PC-3 (cell line): Measurements from ENCODE around the gene TMEM176A. TPM values are rescaled to one million over a fixed set of nuclear protein-coding genes. Genes with fewer than 3 reads are reported as not detected.

ENCODE experiments used
- ATAC-seq: fragments of 200-7000 bp; cut with Tn5 transposase; 2 replicates; pipeline ENCODE4 v1.9.1; 2020; ENCODE audit warnings: mild to moderate bottlenecking, moderate library complexity
- Bru-seq: library from RNA; stranded (reverse); fragments of 400-500 nt; gene quantifications from one replicate; lab custom pipeline; 2021; lab: Mats Ljungman, UMichigan
- BruChase-seq, 2 experiments: library from RNA; stranded (reverse); fragments of 400-500 nt; gene quantifications; one replicate each; lab custom pipeline; 2021; lab: Mats Ljungman, UMichigan
- BruUV-seq: library from RNA; stranded (reverse); fragments of 400-500 nt; replicated peaks from 2 replicates; lab custom pipeline; 2021; lab: Mats Ljungman, UMichigan
- CTCF ChIA-PET: fragments of 300-600 bp; sonication (Branson Sonifier 250); formaldehyde crosslinking; loops from one replicate; lab custom pipeline; 2022; ENCODE audit warnings: antibody characterized with exemption; lab: Charles Lee
- POLR2A ChIA-PET: fragments of 300-600 bp; sonication (Branson Sonifier 250); formaldehyde crosslinking; loops from one replicate; lab custom pipeline; 2022; ENCODE audit warnings: antibody characterized with exemption; ENCODE audit not compliant: unreplicated experiment; lab: Charles Lee
- DNase-seq: peaks from one replicate; pipeline ENCODE4 v3.0.0-alpha.2; 2015
- H2AFZ ChIP-seq: fragments of 300-600 bp; sonication (generic); 2 replicates; pipeline ENCODE4 v1.6.0; 2016; ENCODE audit warnings: antibody characterized with exemption, low read length
- H3F3A ChIP-seq: fragments of 300-600 bp; sonication (generic); one replicate; pipeline ENCODE4 v1.6.0; 2017; ENCODE audit warnings: antibody characterized with exemption, low read length, control low read depth, mild to moderate bottlenecking; ENCODE audit not compliant: unreplicated experiment
- H3K27ac ChIP-seq: fragments of 300-600 bp; sonication (generic); 2 replicates; pipeline ENCODE4 v1.5.1; 2016; ENCODE audit warnings: mild to moderate bottlenecking, low read length
- H3K27me3 ChIP-seq: fragments of 300-600 bp; sonication (generic); 2 replicates; pipeline ENCODE4 v1.6.1; 2016; ENCODE audit warnings: low read length, mixed read lengths
- H3K36me3 ChIP-seq: fragments of 300-600 bp; sonication (generic); 2 replicates; pipeline ENCODE4 v1.6.1; 2016; ENCODE audit warnings: low read depth, mixed run types, low read length, mixed read lengths
- H3K4me1 ChIP-seq: fragments of 300-600 bp; sonication (generic); 2 replicates; pipeline ENCODE4 v1.5.1; 2016; ENCODE audit warnings: low read length; ENCODE audit not compliant: insufficient read depth
- H3K4me2 ChIP-seq: fragments of 300-600 bp; sonication (generic); 2 replicates; pipeline ENCODE4 v1.6.0; 2016; ENCODE audit warnings: low read length
- H3K4me3 ChIP-seq: fragments of 300-600 bp; sonication (generic); 2 replicates; pipeline ENCODE4 v1.5.1; 2016; ENCODE audit warnings: mild to moderate bottlenecking, low read length, mixed read lengths
- H3K79me2 ChIP-seq: fragments of 300-600 bp; sonication (generic); 2 replicates; pipeline ENCODE4 v1.6.1; 2017; ENCODE audit warnings: low read length, mixed read lengths
- H3K9ac ChIP-seq: fragments of 300-600 bp; sonication (generic); 2 replicates; pipeline ENCODE4 v1.6.0; 2016; ENCODE audit warnings: mild to moderate bottlenecking, low read length
- H3K9me2 ChIP-seq: fragments of 300-600 bp; sonication (generic); replicated peaks from 2 replicates; pipeline ENCODE4 v1.6.1; 2016; ENCODE audit warnings: mixed run types, low read length, mixed read lengths
- H3K9me3 ChIP-seq: fragments of 300-600 bp; sonication (generic); 2 replicates; pipeline ENCODE4 v1.6.1; 2016; ENCODE audit warnings: low read length, mixed read lengths
- H4K20me1 ChIP-seq: fragments of 300-600 bp; sonication (generic); 2 replicates; pipeline ENCODE4 v1.6.1; 2016; ENCODE audit warnings: low read length, mixed read lengths
- CTCF ChIP-seq: fragments of 300-600 bp; sonication (generic); conservative IDR thresholded peaks from 2 replicates; pipeline ENCODE4 v1.5.1; 2017; ENCODE audit warnings: antibody characterized with exemption, low read depth, mild to moderate bottlenecking, low read length
- EZH2 ChIP-seq: fragments of 300-600 bp; sonication (generic); IDR thresholded peaks from one replicate; pipeline ENCODE4 v1.6.1; 2017; ENCODE audit warnings: antibody characterized with exemption, mild to moderate bottlenecking, low read length; ENCODE audit not compliant: unreplicated experiment
- EZH2phosphoT487 ChIP-seq: fragments of 300-600 bp; sonication (generic); IDR thresholded peaks from 2 replicates; pipeline ENCODE4 v1.6.1; 2018; ENCODE audit warnings: mild to moderate bottlenecking, antibody characterized with exemption, low read length, borderline replicate concordance
- intact Hi-C: fragments of 100-400 bp; cut with micrococcal nuclease; formaldehyde crosslinking; loops from 2 replicates; pipeline ENCODE4 v1.9.0; 2023
- long read RNA-seq: library from polyadenylated mRNA; unstranded; transcript quantifications from one replicate; pipeline ENCODE4 v2.0.0, GENCODE V29; 2021; ENCODE audit not compliant: unreplicated experiment
- total RNA-seq: library from RNA; depleted of rRNA; stranded (reverse); fragments of >200 nt; gene quantifications from 2 replicates; pipeline ENCODE4 v1.2.3, GENCODE V29; 2014; rRNA removed

The TMEM176A gene, protein sequence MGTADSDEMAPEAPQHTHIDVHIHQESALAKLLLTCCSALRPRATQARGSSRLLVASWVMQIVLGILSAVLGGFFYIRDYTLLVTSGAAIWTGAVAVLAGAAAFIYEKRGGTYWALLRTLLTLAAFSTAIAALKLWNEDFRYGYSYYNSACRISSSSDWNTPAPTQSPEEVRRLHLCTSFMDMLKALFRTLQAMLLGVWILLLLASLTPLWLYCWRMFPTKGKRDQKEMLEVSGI
- not detected in 2 replicates for total RNA-seq
- not detected for Bru-seq, nascent RNA
- not detected for BruChase-seq, experiment 1, labeled RNA remaining after a 6-hour chase
- BruChase-seq, experiment 2, labeled RNA remaining after a 2-hour chase, result not detected
- long read RNA-seq, result 0 reads

DNA sequence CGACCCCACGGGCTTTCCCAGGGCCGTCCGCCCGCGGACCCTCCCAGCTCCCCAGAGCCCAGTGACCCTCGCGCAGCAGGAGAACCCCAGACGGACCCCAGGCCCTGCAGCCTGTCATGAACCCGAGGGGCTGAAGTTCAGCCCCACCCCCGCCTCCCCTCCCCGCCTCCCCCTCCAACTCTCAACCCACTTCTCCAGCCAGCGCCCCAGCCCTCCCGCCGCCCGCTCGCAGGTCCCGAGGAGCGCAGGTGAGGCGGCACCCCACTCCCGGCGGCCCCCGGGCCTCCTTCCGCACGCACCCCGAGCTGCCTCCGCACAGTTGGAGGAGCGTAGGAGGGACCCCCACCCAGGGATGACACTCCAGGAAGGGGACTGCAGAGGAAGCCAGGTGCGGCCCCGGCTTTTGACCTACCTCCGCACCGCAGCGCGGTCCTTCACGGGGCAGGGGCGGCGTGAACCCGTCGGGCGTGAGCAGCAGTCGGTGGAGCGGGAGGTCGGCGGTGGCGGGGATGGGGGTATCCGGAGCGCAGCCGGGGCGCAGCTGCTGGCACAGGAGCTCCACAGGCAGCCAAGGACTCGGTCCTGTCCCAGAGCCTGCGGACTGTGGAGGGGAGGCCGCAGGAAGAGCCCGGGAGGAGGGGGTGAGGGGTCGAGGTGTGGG is at the start of gene TMEM176A:
TSS of gene TMEM176A (plus strand) at position 189 of the 661 bp plus-strand sequence. CDS start 782 bp downstream, outside the sequence.
- ChIA-PET CTCF (no interaction called here), POLR2A (no interaction called here)
- DNase-seq, result no peak
- H3K4me2 ChIP-seq, result no peak within 1 kb of the TSS
- no peak within 1 kb of the TSS for H3K9ac ChIP-seq
- ATAC-seq, result no peak
- H3K9me2 ChIP-seq, result no peaks in the 10 kb centered on the region
- no peaks in the 10 kb centered on the region for H3K9me3 ChIP-seq
- no peak within 1 kb of the TSS for H3K4me3 ChIP-seq
- TF ChIP-seq EZH2, result no peak
- TF ChIP-seq EZH2phosphoT487, result no peak
- TF ChIP-seq CTCF, result no peak
- no peaks in the 10 kb centered on the region for H3F3A ChIP-seq
- no peaks in the 10 kb centered on the region for H3K36me3 ChIP-seq
- H3K79me2 ChIP-seq, result no peaks in the 10 kb centered on the region
- no peak within 1 kb of the TSS for H3K27ac ChIP-seq
- BruUV-seq, result no TSS peak
- H3K4me1 ChIP-seq, result no peaks in the 10 kb centered on the region
- H4K20me1 ChIP-seq, result no peaks in the 10 kb centered on the region
- peaks cover 69% of the 10 kb centered on the region for H3K27me3 ChIP-seq
- intact Hi-C loops, result no loop called here
- no peak within 1 kb of the TSS for H2AFZ ChIP-seq

- intact Hi-C loops, result no loop called here
- no TSS peak for BruUV-seq
Observed at GRCh38 chr7:150751702-150752101, 48.9 kb upstream of the TMEM176A start.

More at GRCh38 chr7:150751702-150752101, 48.9 kb upstream of the TMEM176A start:
- Histone ChIP-seq H3K4me1 (no peaks in the 10 kb centered on the region), H3K9ac (no peak overlapping the region), H3K79me2 (no peaks in the 10 kb centered on the region), H3K9me2 (no peaks in the 10 kb centered on the region), H2AFZ (no peak overlapping the region), H4K20me1 (no peaks in the 10 kb centered on the region), H3K4me2 (no peak overlapping the region), H3K4me3 (no peak overlapping the region), H3K27me3 (peaks cover 45% of the 10 kb centered on the region), H3K9me3 (no peaks in the 10 kb centered on the region), H3F3A (no peaks in the 10 kb centered on the region), H3K36me3 (no peaks in the 10 kb centered on the region), H3K27ac (no peak overlapping the region)
- no peak for DNase-seq
- TF ChIP-seq EZH2 (no peak), EZH2phosphoT487 (no peak), CTCF (no peak)
- CTCF ChIA-PET, result no interaction called here
- no peak for ATAC-seq
- POLR2A ChIA-PET, result no interaction called here
